Medulla oblongata (tissue), 1 donor: Measurements from ENCODE around the gene CCHCR1.
A peak's percentile ranks its signal among the peaks of the same experiment; 100 is the strongest.
"Not testable (repeated sequence)": the region's sequence is repeated elsewhere in the genome, so short reads cannot be mapped to it uniquely, and the experiment has no call there.

Experiments used
- DNase-seq: peaks from one replicate; pipeline ENCODE4 v3.0.0-alpha.2; 2015; ENCODE audit errors: extremely low spot score

CCHCR1 gene

GRCh38 chr6:31180500-31180899 lies 22.9 kb upstream of the CCHCR1 start:
- DNase-seq: peak; percentile 67

GRCh38 chr6:31179896-31180295 lies 22.3 kb upstream of the CCHCR1 start:
- DNase-seq: no peak

- no peak for DNase-seq
Measured at GRCh38 chr6:31179042-31179386, 21.4 kb upstream of the CCHCR1 start.

- no peak for DNase-seq
Measured at GRCh38 chr6:31178143-31179041, 20.8 kb upstream of the CCHCR1 start.

GRCh38 chr6:31175971-31176370 lies 18.4 kb upstream of the CCHCR1 start:
- DNase-seq: no peak

- no peak for DNase-seq
Measured at GRCh38 chr6:31174378-31174777, 16.8 kb upstream of the CCHCR1 start.

GRCh38 chr6:31173406-31173805 lies 15.8 kb upstream of the CCHCR1 start:
- no peak for DNase-seq

- DNase-seq: no peak
Measured at GRCh38 chr6:31172973-31173384, 15.4 kb upstream of the CCHCR1 start.

GRCh38 chr6:31171931-31172905 lies 14.6 kb upstream of the CCHCR1 start:
- no peak for DNase-seq

- DNase-seq: no peak
Measured at GRCh38 chr6:31170987-31171671, 13.5 kb upstream of the CCHCR1 start.

- DNase-seq: no peak
Measured at GRCh38 chr6:31170600-31170881, 12.9 kb upstream of the CCHCR1 start, which contains the start of gene POU5F1. Gene POU5F1, minus strand, starts transcription at chr6:31170682. Its CDS starts 62 bp downstream, at chr6:31170620.

GRCh38 chr6:31169858-31170599 lies 12.4 kb upstream of the CCHCR1 start:
- not testable (repeated sequence) for DNase-seq

GRCh38 chr6:31169123-31169857 lies 11.7 kb upstream of the CCHCR1 start:
- DNase-seq: no peak

GRCh38 chr6:31168606-31169005 lies 11.0 kb upstream of the CCHCR1 start:
- DNase-seq: no peak

- no peak for DNase-seq
Measured at GRCh38 chr6:31165986-31166385, 8.4 kb upstream of the CCHCR1 start.

GRCh38 chr6:31165064-31165832 lies 7.6 kb upstream of the CCHCR1 start:
- not testable (repeated sequence) for DNase-seq

- DNase-seq: not testable (repeated sequence)
Measured at GRCh38 chr6:31164475-31165063, 7.0 kb upstream of the CCHCR1 start.

GRCh38 chr6:31163922-31164321 lies 6.3 kb upstream of the CCHCR1 start:
- no peak for DNase-seq

GRCh38 chr6:31162463-31163165 lies 5.0 kb upstream of the CCHCR1 start:
- DNase-seq: no peak
